SU-DHL-6 (cell line): ENCODE results near the gene SYT11.

Experiments used
- H2AFZ ChIP-seq: fragments of 200-600 bp; sonication (generic); 2 replicates; pipeline ENCODE4 v1.6.1; 2014; ENCODE audit warnings: low read depth, mild to moderate bottlenecking, moderate library complexity, mixed read lengths, antibody characterized with exemption, low read length; ENCODE audit not compliant: severe bottlenecking
- H3F3A ChIP-seq: fragments of 200-600 bp; shearing (Covaris generic); 2 replicates; pipeline ENCODE4 v1.6.0; 2016; ENCODE audit warnings: antibody characterized with exemption, mild to moderate bottlenecking; ENCODE audit not compliant: insufficient read depth
- H3K27ac ChIP-seq: fragments of 200-600 bp; sonication (generic); 2 replicates; pipeline ENCODE4 v1.5.1; 2016; ENCODE audit warnings: low read depth, mild to moderate bottlenecking, low read length, moderate library complexity, mixed read lengths
- H3K27me3 ChIP-seq: fragments of 200-600 bp; sonication (generic), shearing (Covaris generic); 2 replicates; pipeline ENCODE4 v1.6.0; 2014; ENCODE audit warnings: mild to moderate bottlenecking, low read length
- H3K36me3 ChIP-seq: fragments of 200-600 bp; sonication (generic); 2 replicates; pipeline ENCODE4 v1.6.1; 2014; ENCODE audit warnings: mild to moderate bottlenecking, low read length, mixed read lengths
- H3K4me2 ChIP-seq: fragments of 300-600, 200-600 bp; shearing (Covaris generic), sonication (generic); 2 replicates; pipeline ENCODE4 v1.6.0; 2014; ENCODE audit warnings: low read length, low read depth, mild to moderate bottlenecking; ENCODE audit not compliant: poor library complexity, severe bottlenecking
- H3K4me3 ChIP-seq: fragments of 200-600 bp; sonication (generic); 2 replicates; pipeline ENCODE4 v1.5.1; 2014; ENCODE audit warnings: antibody characterized with exemption, low read length, mild to moderate bottlenecking, mixed read lengths; ENCODE audit not compliant: insufficient read depth, poor library complexity, severe bottlenecking
- H3K79me2 ChIP-seq: fragments of 200-600 bp; sonication (generic); 2 replicates; pipeline ENCODE4 v1.6.1; 2014; ENCODE audit warnings: mild to moderate bottlenecking, low read length, moderate library complexity; ENCODE audit not compliant: insufficient read depth
- H3K9ac ChIP-seq: fragments of 200-600 bp; sonication (generic); 2 replicates; pipeline ENCODE4 v1.7.0; 2014; ENCODE audit warnings: mild to moderate bottlenecking, low read length
- H3K9me2 ChIP-seq: fragments of 200-600 bp; sonication (generic); replicated peaks from 2 replicates; pipeline ENCODE4 v1.6.1; 2014; ENCODE audit warnings: low read length; ENCODE audit not compliant: insufficient read depth
- H3K9me3 ChIP-seq: fragments of 200-600 bp; sonication (generic); 2 replicates; pipeline ENCODE4 v1.6.1; 2014; ENCODE audit warnings: low read length, mixed read lengths; ENCODE audit not compliant: insufficient read depth
- H4K20me1 ChIP-seq: fragments of 200-600 bp; sonication (generic); 2 replicates; pipeline ENCODE4 v1.6.1; 2014; ENCODE audit warnings: low read depth, mild to moderate bottlenecking, antibody characterized with exemption, low read length, moderate library complexity, mixed read lengths
- CTCF ChIP-seq: fragments of 200-600 bp; sonication (generic); IDR thresholded peaks from one replicate; pipeline ENCODE4 v1.5.1; 2017; ENCODE audit warnings: antibody characterized with exemption, mild to moderate bottlenecking, low read length, moderate library complexity; ENCODE audit not compliant: insufficient read depth, poor library complexity, severe bottlenecking
- EZH2phosphoT487 ChIP-seq: fragments of 200-600 bp; sonication (generic), shearing (Covaris generic); conservative IDR thresholded peaks from 2 replicates; pipeline ENCODE4 v1.6.1; 2018; ENCODE audit warnings: mild to moderate bottlenecking, antibody characterized with exemption, low read length, moderate library complexity, mixed read lengths

Gene SYT11

GRCh38 chr1:155877945-155878344 is 18.6 kb downstream of the SYT11 start:
- Histone ChIP-seq H3K4me3 (no peak overlapping the region), H3K4me2 (no peak overlapping the region), H3K36me3 (no peaks in the 10 kb centered on the region), H3K27ac (no peak overlapping the region), H3K9me2 (no peaks in the 10 kb centered on the region), H2AFZ (no peak overlapping the region), H4K20me1 (no peaks in the 10 kb centered on the region), H3F3A (no peaks in the 10 kb centered on the region), H3K9ac (no peak overlapping the region), H3K27me3 (no peaks in the 10 kb centered on the region), H3K79me2 (no peaks in the 10 kb centered on the region), H3K9me3 (no peaks in the 10 kb centered on the region)
- TF ChIP-seq EZH2phosphoT487 (no peak), CTCF (no peak)

- no peak for TF ChIP-seq EZH2phosphoT487
- TF ChIP-seq CTCF = no peak
- no peaks in the 10 kb centered on the region for H3K36me3 ChIP-seq
- no peaks in the 10 kb centered on the region for H3K27me3 ChIP-seq
- no peak overlapping the region for H3K27ac ChIP-seq
- no peaks in the 10 kb centered on the region for H3K9me3 ChIP-seq
- no peaks in the 10 kb centered on the region for H3F3A ChIP-seq
- H3K4me2 ChIP-seq = no peak overlapping the region
- H3K9me2 ChIP-seq = no peaks in the 10 kb centered on the region
- H4K20me1 ChIP-seq = no peaks in the 10 kb centered on the region
- no peak overlapping the region for H3K9ac ChIP-seq
- H2AFZ ChIP-seq = no peak overlapping the region
- H3K4me3 ChIP-seq = no peak overlapping the region
- no peaks in the 10 kb centered on the region for H3K79me2 ChIP-seq
Observed at GRCh38 chr1:155880251-155880650, 20.9 kb downstream of the SYT11 start.

GRCh38 chr1:155880950-155881349 is 21.6 kb downstream of the SYT11 start:
- Histone ChIP-seq H3K27ac (no peak overlapping the region), H3K4me2 (no peak overlapping the region), H2AFZ (no peak overlapping the region), H3K27me3 (no peaks in the 10 kb centered on the region), H3F3A (no peaks in the 10 kb centered on the region), H3K9me3 (no peaks in the 10 kb centered on the region), H3K36me3 (no peaks in the 10 kb centered on the region), H3K79me2 (no peaks in the 10 kb centered on the region), H3K9ac (no peak overlapping the region), H3K4me3 (no peak overlapping the region), H4K20me1 (no peaks in the 10 kb centered on the region), H3K9me2 (no peaks in the 10 kb centered on the region)
- no peak for TF ChIP-seq CTCF
- no peak for TF ChIP-seq EZH2phosphoT487

- Histone ChIP-seq H3K9me3 (no peaks in the 10 kb centered on the region), H3K9ac (no peak overlapping the region), H3F3A (no peaks in the 10 kb centered on the region), H3K27me3 (no peaks in the 10 kb centered on the region), H3K27ac (no peak overlapping the region), H2AFZ (no peak overlapping the region), H3K4me2 (no peak overlapping the region), H3K9me2 (no peaks in the 10 kb centered on the region), H3K79me2 (no peaks in the 10 kb centered on the region), H3K4me3 (no peak overlapping the region), H4K20me1 (no peaks in the 10 kb centered on the region), H3K36me3 (no peaks in the 10 kb centered on the region)
- TF ChIP-seq CTCF (no peak), EZH2phosphoT487 (no peak)
Observed at GRCh38 chr1:155882235-155882634, 22.9 kb downstream of the SYT11 start.
